HepG2 (cell line): ENCODE results near the gene ARHGEF4. TPM values are rescaled to one million over a fixed set of nuclear protein-coding genes. Genes with fewer than 3 reads are reported as not detected.

ENCODE experiments used
- ATAC-seq: fragments of 200-7000 bp; cut with Tn5 transposase; 3 replicates; pipeline ENCODE4 v1.9.1; 2020; ENCODE audit warnings: mild to moderate bottlenecking, moderate library complexity
- BruUV-seq: library from RNA; stranded (reverse); fragments of 400-500 nt; replicated peaks from 2 replicates; lab custom pipeline; 2021; lab: Mats Ljungman, UMichigan
- CTCF ChIA-PET: fragments of 300-600 bp; formaldehyde crosslinking; extraction: SDS; loops from one replicate; lab custom pipeline; 2021; ENCODE audit warnings: low total read pairs, inconsistent platforms, low intra/inter-chr PET ratio; lab: Yijun Ruan, JAX
- POLR2A ChIA-PET: fragments of 350-600 bp; sonication (Branson Sonifier 250); formaldehyde crosslinking; loops from one replicate; lab custom pipeline; 2020; ENCODE audit warnings: antibody characterized with exemption, inconsistent platforms; lab: Yijun Ruan, JAX
- DNase-seq: peaks from one replicate; pipeline ENCODE4 v3.0.0-alpha.2; 2015; ENCODE audit warnings: low spot score
- FAIRE-seq: peaks from 3 replicates; lab custom pipeline; 2011; peaks lifted over from hg19 to GRCh38; lab: Jason Lieb, UNC
- H2AFZ ChIP-seq: one replicate; pipeline ENCODE4 v1.6.1; 2011; ENCODE audit warnings: low read length, inconsistent platforms
- H3K27ac ChIP-seq: fragments of 300-600 bp; 3 replicates; pipeline ENCODE4 v1.8.0; 2011; ENCODE audit warnings: mixed run types, mild to moderate bottlenecking, mixed read lengths, low read length, inconsistent platforms; ENCODE audit not compliant: insufficient read depth; ENCODE audit errors: extremely low read length
- H3K27me3 ChIP-seq, 2 experiments: fragments of 200-600 bp in 1 of 2; 2 replicates in 1 of 2; 3 replicates in 1 of 2; pipeline versions ENCODE4 v1.6.0 to v1.8.0; 2011; ENCODE audit warnings: low read length in 2 of 2, mild to moderate bottlenecking in 2 of 2, moderate library complexity in 2 of 2, inconsistent platforms in 1 of 2; ENCODE audit not compliant: insufficient read depth in 2 of 2, control insufficient read depth in 1 of 2
- H3K36me3 ChIP-seq, 2 experiments: fragments of 200-600 bp in 1 of 2; replicated peaks in 1 of 2; 2 replicates in 1 of 2; 3 replicates in 1 of 2; pipeline versions ENCODE4 v1.5.1 to v1.8.0; 2011; ENCODE audit warnings: low read length in 2 of 2, inconsistent platforms in 1 of 2; ENCODE audit not compliant: insufficient read depth in 2 of 2, control insufficient read depth in 1 of 2
- H3K4me1 ChIP-seq: 2 replicates; pipeline ENCODE4 v1.5.1; 2012; ENCODE audit warnings: low read length, inconsistent platforms; ENCODE audit not compliant: insufficient read depth
- H3K4me2 ChIP-seq: 2 replicates; pipeline ENCODE4 v1.6.0; 2011; ENCODE audit warnings: low read depth, low read length, inconsistent platforms
- H3K4me3 ChIP-seq, 3 experiments: fragments of 200-600 bp in 1 of 3; sonication (generic), shearing (Covaris generic) in 1 of 3; replicated peaks in 1 of 3; 2 replicates each; pipeline ENCODE4 v1.5.1; 2011 to 2016; ENCODE audit warnings: low read length in 3 of 3, inconsistent platforms in 2 of 3, low read depth in 2 of 3, mild to moderate bottlenecking in 2 of 3, control low read depth in 1 of 3, mixed read lengths in 1 of 3; ENCODE audit not compliant: insufficient read depth in 1 of 3
- H3K79me2 ChIP-seq: one replicate; pipeline ENCODE4 v1.6.1; 2011; ENCODE audit warnings: low read length, inconsistent platforms; ENCODE audit not compliant: insufficient read depth
- H3K9ac ChIP-seq: 2 replicates; pipeline ENCODE4 v1.6.0; 2011; ENCODE audit warnings: mild to moderate bottlenecking, low read depth, low read length, inconsistent platforms; ENCODE audit not compliant: insufficient read depth
- H3K9me3 ChIP-seq: 2 replicates; pipeline ENCODE4 v1.5.1; 2012; ENCODE audit warnings: mild to moderate bottlenecking, low read length
- H4K20me1 ChIP-seq: 2 replicates; pipeline ENCODE4 v1.6.0; 2011; ENCODE audit warnings: inconsistent platforms, mild to moderate bottlenecking, low read length, moderate library complexity; ENCODE audit not compliant: insufficient read depth
- BRCA1 ChIP-seq: sonication (generic); formaldehyde crosslinking; IDR thresholded peaks from 2 replicates; pipeline ENCODE4 v1.4.0; 2020; ENCODE audit warnings: missing genetic modification reagents
- HDAC2 ChIP-seq: sonication (generic); formaldehyde crosslinking; IDR thresholded peaks from 2 replicates; pipeline ENCODE4 v1.4.0; 2020; ENCODE audit warnings: missing genetic modification reagents
- JDP2 ChIP-seq: sonication (generic); formaldehyde crosslinking; IDR thresholded peaks from 2 replicates; pipeline ENCODE4 v1.8.1; 2022; ENCODE audit warnings: missing genetic modification reagents, borderline replicate concordance
- NR2F1 ChIP-seq, 2 experiments: fragments of 450-650 bp in 1 of 2; formaldehyde crosslinking in 1 of 2; IDR thresholded peaks; 2 replicates each; pipeline versions ENCODE4 v1.5.0 to v1.6.1; 2016 to 2020; ENCODE audit warnings: mild to moderate bottlenecking in 1 of 2, missing compliant biosample characterization in 1 of 2, missing genetic modification reagents in 1 of 2, moderate library complexity in 1 of 2
- RBM22 ChIP-seq: fragments of 200-400 bp; formaldehyde crosslinking; optimal IDR thresholded peaks from 2 replicates; pipeline ENCODE3; 2017; ENCODE audit warnings: mild to moderate bottlenecking, low read length, moderate library complexity
- SIN3A ChIP-seq: IDR thresholded peaks from 2 replicates; pipeline ENCODE4 v1.6.1; 2011; ENCODE audit warnings: low read depth, mild to moderate bottlenecking, control low read depth, low read length, borderline replicate concordance
- SRSF1 ChIP-seq: fragments of 200-400 bp; formaldehyde crosslinking; optimal IDR thresholded peaks from 2 replicates; pipeline ENCODE3; 2017; ENCODE audit warnings: mild to moderate bottlenecking, low read depth, low read length, moderate library complexity
- TCF7 ChIP-seq: sonication (generic); IDR thresholded peaks from 2 replicates; pipeline ENCODE4 v1.6.1; 2016; ENCODE audit warnings: antibody characterized with exemption, low read depth
- TP53 ChIP-seq: sonication (generic); formaldehyde crosslinking; conservative IDR thresholded peaks from 2 replicates; pipeline ENCODE4 v1.4.0; 2020; ENCODE audit warnings: missing genetic modification reagents
- ZFAT ChIP-seq: sonication (generic); formaldehyde crosslinking; conservative IDR thresholded peaks from 2 replicates; pipeline ENCODE4 v1.8.1; 2023; ENCODE audit warnings: missing genetic modification reagents, inconsistent platforms
- ZNF124 ChIP-seq: sonication (generic); formaldehyde crosslinking; IDR thresholded peaks from 2 replicates; pipeline ENCODE4 v1.4.0; 2020; ENCODE audit warnings: missing genetic modification reagents
- ZNF496 ChIP-seq: sonication (generic); formaldehyde crosslinking; IDR thresholded peaks from 2 replicates; pipeline ENCODE4 v1.8.1; 2023; ENCODE audit warnings: mild to moderate bottlenecking, moderate library complexity, missing genetic modification reagents; ENCODE audit not compliant: insufficient replicate concordance
- ZSCAN30 ChIP-seq: sonication (generic); formaldehyde crosslinking; IDR thresholded peaks from 2 replicates; pipeline ENCODE4 v1.5.0; 2020; ENCODE audit warnings: mild to moderate bottlenecking, missing genetic modification reagents
- WGBS: methylation state at CpG from one replicate; pipeline ENCODE4 v1.1.6; 2017; ENCODE audit warnings: low lambda C conversion rate; 5-methylcytosine and 5-hydroxymethylcytosine counted together
- in situ Hi-C: cut with HindIII; loops from 2 replicates; pipeline ENCODE4 v1.10.0; 2017; ENCODE audit warnings: low pct_unique_long_range_greater_than_20kb; ENCODE audit not compliant: extremely low pct_ligation_motif_present
- intact Hi-C: fragments of 100-400 bp; cut with micrococcal nuclease; formaldehyde crosslinking; loops from one replicate; pipeline ENCODE4 v1.10.0; 2022; ENCODE audit not compliant: unreplicated experiment
- polyA plus RNA-seq, 8 experiments: library from polyadenylated mRNA; depleted of rRNA in 3 of 8; stranded (reverse) in 7 of 8; unstranded in 1 of 8; fragments of >200 nt; fragmentation: Illumina TruSeq in 4 of 8; extraction: Trizol in 4 of 8; gene quantifications; 2 replicates each; pipeline versions ENCODE4 v1.2.1 to v1.2.3, GENCODE V29; 2011 to 2016; ENCODE audit warnings: low read depth in 4 of 8, missing spikeins in 1 of 8, mixed read lengths in 1 of 8; ENCODE audit not compliant: insufficient read depth in 1 of 8
- total RNA-seq, 5 experiments: library from RNA; depleted of rRNA; stranded (reverse); fragments of >200 nt; fragmentation: Illumina TruSeq; extraction: Trizol; gene quantifications; 2 replicates each; pipeline ENCODE4 v1.2.3, GENCODE V29; 2016; ENCODE audit warnings: low read depth in 1 of 5
- TF ChIP-seq, protein P1 (sequence below): sonication (generic); formaldehyde crosslinking; IDR thresholded peaks from 2 replicates; pipeline ENCODE4 v1.4.0; 2020; ENCODE audit warnings: missing genetic modification reagents, borderline replicate concordance
- TF ChIP-seq, protein P2 (sequence below): sonication (generic); formaldehyde crosslinking; IDR thresholded peaks from 2 replicates; pipeline ENCODE4 v1.8.0; 2022; ENCODE audit warnings: mild to moderate bottlenecking, missing genetic modification reagents, moderate library complexity
- TF ChIP-seq, protein P3 (sequence below), 2 experiments: sonication (generic) in 1 of 2; formaldehyde crosslinking in 1 of 2; IDR thresholded peaks; 2 replicates each; pipeline versions ENCODE4 v1.4.0 to v1.6.1; 2018 to 2020; ENCODE audit warnings: missing genetic modification reagents in 2 of 2, borderline replicate concordance in 1 of 2, low read depth in 1 of 2, mild to moderate bottlenecking in 1 of 2, missing biosample characterization in 1 of 2

ARHGEF4 gene
- total and polyA plus RNA-seq, 2 of the 13 experiments (the other 11 are each of a cell fraction or from before 2014, with no cell fraction given), result 0.11 to 0.13 TPM

DNA sequence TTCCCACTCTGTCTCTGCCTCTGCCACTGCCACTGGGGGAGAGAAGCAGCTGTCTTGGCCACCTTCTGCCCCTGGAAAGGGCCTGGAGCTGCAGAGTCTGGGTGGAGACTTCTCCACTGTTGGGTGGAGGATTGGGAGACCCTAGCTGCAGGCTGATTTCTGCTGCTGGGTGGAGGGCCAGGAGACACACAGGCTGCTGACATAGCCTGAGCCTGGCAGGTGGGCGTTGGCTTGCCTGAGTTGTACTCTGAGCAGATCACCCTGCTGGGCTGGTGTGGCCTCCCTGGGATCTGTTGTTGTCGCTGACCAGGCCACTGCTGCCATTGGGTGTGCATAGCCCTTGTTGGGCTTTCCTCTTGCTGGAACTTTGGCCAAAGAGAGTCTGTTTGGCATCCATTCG lies 64.3 kb downstream of the ARHGEF4 start:
- POLR2A ChIA-PET, result no interaction called here
- 0 out of 3 replicates have a peak, but pooled peaks have one; percentile 25 for ATAC-seq
- TF ChIP-seq BRCA1 (CRISPR knock-in tag), result no peak
- no peak for TF ChIP-seq RBM22
- TF ChIP-seq JDP2 (CRISPR knock-in tag), result no peak
- TF ChIP-seq, protein P1, sequence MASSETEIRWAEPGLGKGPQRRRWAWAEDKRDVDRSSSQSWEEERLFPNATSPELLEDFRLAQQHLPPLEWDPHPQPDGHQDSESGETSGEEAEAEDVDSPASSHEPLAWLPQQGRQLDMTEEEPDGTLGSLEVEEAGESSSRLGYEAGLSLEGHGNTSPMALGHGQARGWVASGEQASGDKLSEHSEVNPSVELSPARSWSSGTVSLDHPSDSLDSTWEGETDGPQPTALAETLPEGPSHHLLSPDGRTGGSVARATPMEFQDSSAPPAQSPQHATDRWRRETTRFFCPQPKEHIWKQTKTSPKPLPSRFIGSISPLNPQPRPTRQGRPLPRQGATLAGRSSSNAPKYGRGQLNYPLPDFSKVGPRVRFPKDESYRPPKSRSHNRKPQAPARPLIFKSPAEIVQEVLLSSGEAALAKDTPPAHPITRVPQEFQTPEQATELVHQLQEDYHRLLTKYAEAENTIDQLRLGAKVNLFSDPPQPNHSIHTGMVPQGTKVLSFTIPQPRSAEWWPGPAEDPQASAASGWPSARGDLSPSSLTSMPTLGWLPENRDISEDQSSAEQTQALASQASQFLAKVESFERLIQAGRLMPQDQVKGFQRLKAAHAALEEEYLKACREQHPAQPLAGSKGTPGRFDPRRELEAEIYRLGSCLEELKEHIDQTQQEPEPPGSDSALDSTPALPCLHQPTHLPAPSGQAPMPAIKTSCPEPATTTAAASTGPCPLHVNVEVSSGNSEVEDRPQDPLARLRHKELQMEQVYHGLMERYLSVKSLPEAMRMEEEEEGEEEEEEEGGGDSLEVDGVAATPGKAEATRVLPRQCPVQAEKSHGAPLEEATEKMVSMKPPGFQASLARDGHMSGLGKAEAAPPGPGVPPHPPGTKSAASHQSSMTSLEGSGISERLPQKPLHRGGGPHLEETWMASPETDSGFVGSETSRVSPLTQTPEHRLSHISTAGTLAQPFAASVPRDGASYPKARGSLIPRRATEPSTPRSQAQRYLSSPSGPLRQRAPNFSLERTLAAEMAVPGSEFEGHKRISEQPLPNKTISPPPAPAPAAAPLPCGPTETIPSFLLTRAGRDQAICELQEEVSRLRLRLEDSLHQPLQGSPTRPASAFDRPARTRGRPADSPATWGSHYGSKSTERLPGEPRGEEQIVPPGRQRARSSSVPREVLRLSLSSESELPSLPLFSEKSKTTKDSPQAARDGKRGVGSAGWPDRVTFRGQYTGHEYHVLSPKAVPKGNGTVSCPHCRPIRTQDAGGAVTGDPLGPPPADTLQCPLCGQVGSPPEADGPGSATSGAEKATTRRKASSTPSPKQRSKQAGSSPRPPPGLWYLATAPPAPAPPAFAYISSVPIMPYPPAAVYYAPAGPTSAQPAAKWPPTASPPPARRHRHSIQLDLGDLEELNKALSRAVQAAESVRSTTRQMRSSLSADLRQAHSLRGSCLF (CRISPR knock-in tag), result no peak
- no peak for TF ChIP-seq ZFAT (CRISPR knock-in tag)
- TF ChIP-seq NR2F1 (CRISPR knock-in tag; IDR thresholded peaks at IDR 0.05), result no peak
- TF ChIP-seq, protein P2, sequence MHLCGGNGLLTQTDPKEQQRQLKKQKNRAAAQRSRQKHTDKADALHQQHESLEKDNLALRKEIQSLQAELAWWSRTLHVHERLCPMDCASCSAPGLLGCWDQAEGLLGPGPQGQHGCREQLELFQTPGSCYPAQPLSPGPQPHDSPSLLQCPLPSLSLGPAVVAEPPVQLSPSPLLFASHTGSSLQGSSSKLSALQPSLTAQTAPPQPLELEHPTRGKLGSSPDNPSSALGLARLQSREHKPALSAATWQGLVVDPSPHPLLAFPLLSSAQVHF (CRISPR knock-in tag), result no peak
- TF ChIP-seq, protein P3, sequence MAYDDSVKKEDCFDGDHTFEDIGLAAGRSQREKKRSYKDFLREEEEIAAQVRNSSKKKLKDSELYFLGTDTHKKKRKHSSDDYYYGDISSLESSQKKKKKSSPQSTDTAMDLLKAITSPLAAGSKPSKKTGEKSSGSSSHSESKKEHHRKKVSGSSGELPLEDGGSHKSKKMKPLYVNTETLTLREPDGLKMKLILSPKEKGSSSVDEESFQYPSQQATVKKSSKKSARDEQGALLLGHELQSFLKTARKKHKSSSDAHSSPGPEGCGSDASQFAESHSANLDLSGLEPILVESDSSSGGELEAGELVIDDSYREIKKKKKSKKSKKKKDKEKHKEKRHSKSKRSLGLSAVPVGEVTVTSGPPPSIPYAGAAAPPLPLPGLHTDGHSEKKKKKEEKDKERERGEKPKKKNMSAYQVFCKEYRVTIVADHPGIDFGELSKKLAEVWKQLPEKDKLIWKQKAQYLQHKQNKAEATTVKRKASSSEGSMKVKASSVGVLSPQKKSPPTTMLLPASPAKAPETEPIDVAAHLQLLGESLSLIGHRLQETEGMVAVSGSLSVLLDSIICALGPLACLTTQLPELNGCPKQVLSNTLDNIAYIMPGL (CRISPR knock-in tag; IDR thresholded peaks at IDR 0.05; ENCODE audit: borderline replicate concordance in 1 of 2, low read depth in 1 of 2), result no peak
- TF ChIP-seq ZSCAN30, result no peak
- TF ChIP-seq TP53, result no peak
- no peak for TF ChIP-seq HDAC2 (CRISPR knock-in tag)
- TF ChIP-seq SIN3A, result no peak
- TF ChIP-seq ZNF124 (CRISPR knock-in tag), result no peak
- no peak for TF ChIP-seq ZNF496
- no peak for TF ChIP-seq TCF7
- TF ChIP-seq SRSF1, result no peak
- TF ChIP-seq, all 625 proteins: peak for 0
- Histone ChIP-seq H4K20me1 (no peaks in the 10 kb centered on the region), H3K4me1 (no peaks in the 10 kb centered on the region), H3K36me3 (no peaks in the 10 kb centered on the region), H3K4me3 (no peak overlapping the region), H3K4me2 (no peak overlapping the region), H3K27ac (no peak overlapping the region), H3K27me3 (peaks cover 12 to 41% of the 10 kb centered on the region in 2 experiments), H3K79me2 (no peaks in the 10 kb centered on the region), H3K9ac (no peak overlapping the region), H2AFZ (no peak overlapping the region), H3K9me3 (0 out of 2 replicates have a peak, but pooled peaks cover 3% of the 10 kb centered on the region)
- DNase-seq (no peak), FAIRE-seq (no peak)
- in situ Hi-C loops, result no loop called here
- intact Hi-C loops, result no loop called here
- CTCF ChIA-PET, result no interaction called here
- no TSS peak for BruUV-seq
- 25% methylated on average over 3 of the region's 3 CpGs for WGBS
